ENCODE data around the gene XPNPEP1. TPM values are rescaled to one million over a fixed set of nuclear protein-coding genes. Genes with fewer than 3 reads are reported as not detected.

The XPNPEP1 gene
- total RNA-seq (ENCODE audit: low replicate concordance) = 150 and 235 TPM in 2 replicates

GRCh38 chr10:109922976-109923921, at the start of gene XPNPEP1:
Gene XPNPEP1 (minus strand): TSS chr10:109923511. CDS start chr10:109923433, 78 bp downstream.

Other genes with a start within 250 kb of the XPNPEP1 start
- 280 and 453 TPM in 2 replicates for gene ADD3, start 84.5 kb upstream of the XPNPEP1 start, total RNA-seq (ENCODE audit: low replicate concordance)